Vagina (tissue), 2 donors: ENCODE data around the gene SPATA46. TPM values are rescaled to one million over a fixed set of nuclear protein-coding genes. Genes with fewer than 3 reads are reported as not detected.

Experiments used
- DNase-seq, 2 donors: peaks; one replicate each; pipeline ENCODE4 v3.0.0-alpha.2; 2017; ENCODE audit errors: extremely low spot score in 2 of 2
- H3K27ac ChIP-seq: fragments of 200-600 bp; sonication (generic); one replicate; pipeline ENCODE4 v1.5.1; 2019
- H3K27me3 ChIP-seq: fragments of 200-600 bp; sonication (generic); one replicate; pipeline ENCODE4 v1.5.1; 2019
- H3K36me3 ChIP-seq, 2 donors: fragments of 200-600 bp; sonication (generic); one replicate each; pipeline ENCODE4 v1.5.1; 2017 to 2019
- H3K4me1 ChIP-seq: fragments of 200-600 bp; sonication (generic); one replicate; pipeline ENCODE4 v1.5.1; 2019
- H3K4me3 ChIP-seq, 2 donors: fragments of 200-600 bp; sonication (generic); 1 replicate in 1 of 2; 2 replicates in 1 of 2; pipeline ENCODE4 v1.5.1; 2016 to 2019
- H3K9me3 ChIP-seq: fragments of 200-600 bp; sonication (generic); one replicate; pipeline ENCODE4 v1.5.1; 2019
- CTCF ChIP-seq, 3 experiments: fragments of 450-650 bp in 2 of 3; fragments of 200-600 bp in 1 of 3; sonication (generic) in 1 of 3; IDR thresholded peaks; one replicate each; pipeline ENCODE4 v1.5.1; 2017 to 2019; ENCODE audit warnings: antibody characterized with exemption in 3 of 3, mild to moderate bottlenecking in 2 of 3, moderate library complexity in 2 of 3
- POLR2A ChIP-seq, 2 donors: fragments of 450-650 bp; IDR thresholded peaks; one replicate each; pipeline ENCODE4 v1.6.1; 2017; ENCODE audit warnings: antibody characterized with exemption in 2 of 2, mild to moderate bottlenecking in 2 of 2, moderate library complexity in 2 of 2
- POLR2AphosphoS5 ChIP-seq, 2 donors: sonication (generic); formaldehyde crosslinking; IDR thresholded peaks; one replicate each; pipeline ENCODE4 v1.9.0; 2017; ENCODE audit warnings: antibody characterized with exemption in 2 of 2, mild to moderate bottlenecking in 2 of 2, low read depth in 1 of 2; ENCODE audit not compliant: insufficient read depth in 1 of 2
- intact Hi-C: fragments of 100-400 bp; cut with DNase I; formaldehyde crosslinking; loops from one replicate; pipeline ENCODE4 v1.15.1; 2023
- total RNA-seq: library from RNA; depleted of rRNA; stranded (reverse); fragments of >200 nt; gene quantifications from one replicate; pipeline ENCODE4 v1.2.3, GENCODE V29; 2016

Gene SPATA46
- total RNA-seq, 1 donor from 2014 or later: not detected

- Histone ChIP-seq H3K36me3 (no peaks in the 10 kb centered on the region), H3K27me3 (no peaks in the 10 kb centered on the region), H3K4me1 (no peaks in the 10 kb centered on the region), H3K9me3 (no peaks in the 10 kb centered on the region), H3K4me3 (no peak overlapping the region), H3K27ac (no peak overlapping the region)
- intact Hi-C loops: no loop called here
- no peak for DNase-seq
- TF ChIP-seq POLR2A (IDR thresholded peaks at IDR 0.05) (no peak), POLR2AphosphoS5 (IDR thresholded peaks at IDR 0.05; ENCODE audit: insufficient read depth in 1 of 2, low read depth in 1 of 2) (no peak), CTCF (IDR thresholded peaks at IDR 0.05) (no peak)
Measured at GRCh38 chr1:162360237-162360873, 16.3 kb downstream of the SPATA46 start.

GRCh38 chr1:162359523-162360236, 17.0 kb downstream of the SPATA46 start:
- no peaks in the 10 kb centered on the region for H3K4me1 ChIP-seq
- intact Hi-C loops: no loop called here
- no peak for TF ChIP-seq CTCF (IDR thresholded peaks at IDR 0.05)
- TF ChIP-seq POLR2A (IDR thresholded peaks at IDR 0.05): no peak
- TF ChIP-seq POLR2AphosphoS5 (IDR thresholded peaks at IDR 0.05; ENCODE audit: insufficient read depth in 1 of 2, low read depth in 1 of 2): no peak
- no peak overlapping the region for H3K4me3 ChIP-seq
- H3K27me3 ChIP-seq: no peaks in the 10 kb centered on the region
- H3K9me3 ChIP-seq: no peaks in the 10 kb centered on the region
- DNase-seq: no peak
- no peaks in the 10 kb centered on the region for H3K36me3 ChIP-seq
- no peak overlapping the region for H3K27ac ChIP-seq

GRCh38 chr1:162358928-162359327, 17.7 kb downstream of the SPATA46 start:
- intact Hi-C loops: no loop called here
- no peaks in the 10 kb centered on the region for H3K4me1 ChIP-seq
- H3K9me3 ChIP-seq: no peaks in the 10 kb centered on the region
- H3K27me3 ChIP-seq: no peaks in the 10 kb centered on the region
- no peak overlapping the region for H3K4me3 ChIP-seq
- no peak for DNase-seq
- H3K36me3 ChIP-seq: no peaks in the 10 kb centered on the region
- no peak overlapping the region for H3K27ac ChIP-seq
- TF ChIP-seq POLR2A (IDR thresholded peaks at IDR 0.05) (no peak), POLR2AphosphoS5 (IDR thresholded peaks at IDR 0.05; ENCODE audit: insufficient read depth in 1 of 2, low read depth in 1 of 2) (no peak), CTCF (IDR thresholded peaks at IDR 0.05) (no peak)

GRCh38 chr1:162357681-162358266, 18.9 kb downstream of the SPATA46 start:
- intact Hi-C loops: no loop called here
- H3K27ac ChIP-seq: no peak overlapping the region
- H3K36me3 ChIP-seq: no peaks in the 10 kb centered on the region
- H3K9me3 ChIP-seq: no peaks in the 10 kb centered on the region
- TF ChIP-seq POLR2A (IDR thresholded peaks at IDR 0.05) (no peak), POLR2AphosphoS5 (IDR thresholded peaks at IDR 0.05; ENCODE audit: insufficient read depth in 1 of 2, low read depth in 1 of 2) (no peak), CTCF (IDR thresholded peaks at IDR 0.05) (peak in 1 of 3 experiments; percentile 17)
- no peaks in the 10 kb centered on the region for H3K4me1 ChIP-seq
- no peak overlapping the region for H3K4me3 ChIP-seq
- DNase-seq: no peak
- H3K27me3 ChIP-seq: no peaks in the 10 kb centered on the region

GRCh38 chr1:162353702-162354101, 23.0 kb downstream of the SPATA46 start:
- Histone ChIP-seq H3K36me3 (no peaks in the 10 kb centered on the region), H3K27ac (no peak overlapping the region), H3K4me1 (peaks cover 12% of the 10 kb centered on the region), H3K9me3 (no peaks in the 10 kb centered on the region), H3K27me3 (no peaks in the 10 kb centered on the region), H3K4me3 (no peak overlapping the region)
- DNase-seq: no peak
- intact Hi-C loops: no loop called here
- TF ChIP-seq POLR2AphosphoS5 (IDR thresholded peaks at IDR 0.05; ENCODE audit: insufficient read depth in 1 of 2, low read depth in 1 of 2): no peak
- TF ChIP-seq POLR2A (IDR thresholded peaks at IDR 0.05): no peak
